ENCODE measurements around the gene MAPK6.
"Not testable (repeated sequence)": the region's sequence is repeated elsewhere in the genome, so short reads cannot be mapped to it uniquely, and the experiment has no call there.

The MAPK6 gene

DNA sequence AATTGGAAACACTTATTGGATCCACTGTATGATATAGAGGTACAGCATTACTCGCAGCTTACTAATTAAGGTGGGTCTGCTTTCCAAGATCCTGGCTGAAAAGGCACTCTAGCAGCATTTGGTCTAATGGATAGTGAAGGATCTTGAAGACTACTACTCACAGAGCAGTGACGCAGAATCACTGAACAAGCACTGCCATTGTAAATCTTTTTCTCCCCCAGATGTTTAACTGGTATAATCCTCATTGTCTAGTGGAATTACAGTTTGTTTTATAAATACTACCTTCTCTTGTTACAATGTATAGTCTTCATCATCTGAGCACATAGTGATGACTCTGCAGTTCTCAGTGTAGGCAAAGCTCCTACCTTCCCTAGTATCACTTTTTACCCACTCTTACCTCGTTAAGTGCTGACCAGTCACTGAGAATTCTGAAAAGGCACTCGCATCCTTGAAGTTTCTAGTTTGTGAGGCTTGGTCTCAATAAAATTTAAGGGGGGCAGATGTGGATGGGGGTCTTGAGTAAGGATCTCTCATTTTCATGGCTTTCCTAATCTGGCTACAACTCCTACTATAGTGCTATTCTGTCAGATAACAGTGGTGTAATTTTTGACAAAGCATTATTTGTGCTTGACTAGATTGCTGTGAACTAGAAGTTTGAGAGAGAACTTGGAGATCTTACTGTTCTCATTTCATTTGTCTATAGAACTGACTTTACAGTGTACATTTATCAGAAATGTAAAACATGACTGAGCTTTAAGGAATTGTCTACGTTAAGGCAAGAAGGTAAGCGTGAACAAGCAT is 23.2 kb downstream of the MAPK6 start:
- DNase-seq (ENCODE audit: low spot score), result no peak

DNA sequence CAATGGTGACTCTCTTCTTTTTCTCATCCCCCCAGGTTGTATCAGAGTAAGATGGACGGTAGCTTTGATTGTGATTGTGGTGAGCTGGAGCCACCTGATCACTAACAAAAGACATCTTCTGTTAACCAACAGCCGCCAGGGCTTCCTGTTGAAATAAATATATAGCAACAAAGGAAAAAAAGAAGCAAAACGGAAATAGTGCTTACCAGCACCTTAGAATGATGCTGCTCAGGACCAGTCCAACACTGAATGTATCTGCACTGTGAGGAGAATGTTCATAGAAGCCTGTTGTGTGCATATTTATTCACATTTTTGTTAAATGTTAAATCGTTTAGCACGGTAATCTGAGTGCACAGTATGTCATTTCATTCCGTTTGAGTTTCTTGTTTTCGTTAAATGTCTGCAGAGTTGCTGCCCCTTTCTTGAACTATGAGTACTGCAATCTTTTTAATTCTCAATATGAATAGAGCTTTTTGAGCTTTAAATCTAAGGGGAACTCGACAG is 26.8 kb downstream of the MAPK6 start:
- DNase-seq (ENCODE audit: low spot score), result peak; percentile 60

DNA sequence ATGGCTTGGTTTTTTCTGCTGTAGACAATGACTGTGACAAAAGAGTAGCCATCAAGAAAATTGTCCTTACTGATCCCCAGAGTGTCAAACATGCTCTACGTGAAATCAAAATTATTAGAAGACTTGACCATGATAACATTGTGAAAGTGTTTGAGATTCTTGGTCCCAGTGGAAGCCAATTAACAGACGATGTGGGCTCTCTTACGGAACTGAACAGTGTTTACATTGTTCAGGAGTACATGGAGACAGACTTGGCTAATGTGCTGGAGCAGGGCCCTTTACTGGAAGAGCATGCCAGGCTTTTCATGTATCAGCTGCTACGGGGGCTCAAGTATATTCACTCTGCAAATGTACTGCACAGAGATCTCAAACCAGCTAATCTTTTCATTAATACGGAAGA is 27.5 kb downstream of the MAPK6 start:
- DNase-seq (ENCODE audit: low spot score), result not testable (repeated sequence)

DNA sequence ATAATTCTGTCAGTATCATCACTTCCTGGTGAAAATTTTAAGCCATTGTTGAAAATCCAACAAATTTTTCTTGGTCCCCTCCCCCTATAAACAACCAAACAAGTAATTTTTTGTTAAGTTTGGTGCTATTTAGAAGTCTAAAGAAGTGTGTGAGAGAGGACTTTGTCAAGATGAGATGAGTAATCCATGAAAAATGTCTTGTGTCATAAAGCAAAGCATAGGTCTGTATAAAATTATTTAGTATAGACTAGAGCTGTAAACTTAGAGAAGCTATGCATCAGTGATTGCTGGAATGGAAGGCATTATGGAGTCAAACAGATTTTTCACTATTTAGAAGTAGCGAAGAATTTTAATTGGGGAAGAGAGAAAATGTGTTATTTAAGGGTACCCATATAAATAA is 31.4 kb downstream of the MAPK6 start:
- no peak for DNase-seq (ENCODE audit: low spot score)

DNA sequence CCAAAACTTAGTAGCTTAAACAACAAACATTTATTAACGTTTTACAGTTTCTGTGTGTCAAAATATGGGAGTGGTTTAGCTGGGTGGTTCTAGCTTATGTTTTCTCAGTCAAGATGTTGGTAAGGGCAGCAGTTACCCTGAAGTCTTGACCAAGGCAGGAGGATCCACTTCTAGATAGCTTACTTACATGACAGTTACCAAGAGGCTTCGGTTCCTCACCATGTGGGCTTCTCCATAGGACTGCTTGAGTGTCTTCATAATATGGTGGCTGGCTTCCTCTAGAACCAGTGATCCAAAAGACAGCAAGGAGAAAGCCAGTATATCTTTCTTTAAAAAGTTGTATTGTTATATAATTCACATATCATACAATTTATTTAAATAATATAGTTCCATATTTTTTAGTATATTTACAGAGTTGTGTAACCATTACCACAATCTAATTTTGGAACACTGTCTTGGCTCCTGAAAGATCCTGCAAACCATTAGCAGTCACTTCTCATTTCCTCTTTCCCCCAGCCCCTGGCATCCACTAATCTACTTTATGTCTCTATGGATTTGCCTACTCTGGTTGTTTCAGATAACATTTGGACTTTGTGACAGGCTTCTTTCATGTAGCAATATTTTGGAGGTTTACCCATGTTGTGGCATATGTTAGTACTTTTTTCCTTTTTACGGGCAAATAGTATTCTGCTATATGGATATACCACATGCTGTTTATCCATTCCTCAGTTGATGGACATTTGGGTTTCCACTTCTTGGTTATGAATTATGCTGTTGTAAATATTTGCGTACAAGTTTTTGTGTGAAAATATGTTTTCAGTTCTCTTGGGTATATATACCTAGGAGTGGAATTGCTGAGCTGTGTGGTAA is 33.3 kb downstream of the MAPK6 start:
- DNase-seq (ENCODE audit: low spot score), result no peak

DNA sequence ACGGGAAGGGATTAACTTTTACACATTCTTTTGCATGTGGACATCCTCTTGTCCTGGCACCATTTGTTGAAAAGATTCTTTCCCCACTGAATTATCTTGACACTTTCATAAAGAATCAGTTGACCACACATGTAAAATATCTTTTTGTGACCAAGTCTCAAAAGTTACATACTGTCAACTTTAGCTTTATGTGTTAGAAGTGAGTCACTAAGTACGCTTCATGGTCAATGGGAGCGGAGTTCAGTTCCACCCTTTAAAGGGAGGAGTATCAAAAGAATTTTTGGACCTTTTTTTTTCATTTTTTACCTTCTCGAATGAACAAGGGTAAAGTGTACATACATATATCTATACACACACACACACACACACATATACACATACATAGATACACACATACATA is 35.4 kb downstream of the MAPK6 start:
- DNase-seq (ENCODE audit: low spot score), result no peak

DNA sequence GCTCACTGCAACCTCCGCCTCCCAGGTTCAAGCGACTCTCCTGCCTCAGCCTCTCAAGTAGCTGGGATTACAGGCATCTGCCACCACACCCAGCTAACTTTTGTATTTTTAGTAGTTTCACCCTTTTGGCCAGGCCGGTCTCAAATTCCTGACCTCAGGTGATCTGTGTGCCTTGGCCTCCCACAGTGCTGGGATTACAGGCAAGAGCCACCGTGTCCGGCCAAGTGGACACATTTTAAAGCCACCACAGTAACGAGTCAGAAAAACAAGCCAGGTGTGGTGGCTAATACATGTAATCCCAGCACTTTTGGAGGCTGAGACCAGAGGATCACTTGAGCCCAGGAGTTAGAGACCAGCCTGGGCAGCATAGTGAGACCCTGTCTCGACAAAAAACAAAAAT is 35.8 kb downstream of the MAPK6 start:
- not testable (repeated sequence) for DNase-seq (ENCODE audit: low spot score)

DNA sequence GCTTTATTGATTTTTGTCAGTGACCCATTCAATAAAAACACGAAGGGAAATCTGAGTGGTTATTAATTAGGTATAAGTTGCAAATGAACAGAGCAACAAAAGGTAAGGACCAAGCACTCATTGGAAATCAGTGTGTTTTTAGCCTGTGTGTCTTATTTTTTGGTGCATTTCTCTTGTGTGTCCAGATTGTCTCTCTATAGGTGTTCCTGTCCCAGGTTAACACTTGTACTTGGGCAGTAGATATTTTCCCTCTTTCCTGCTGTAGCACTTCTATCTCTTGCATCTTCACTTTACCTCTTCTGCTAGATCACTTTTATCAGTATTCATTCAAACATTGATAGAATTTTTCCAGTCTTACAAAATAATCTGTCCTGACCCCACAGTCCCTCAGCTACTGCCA is 37.0 kb downstream of the MAPK6 start:
- no peak for DNase-seq (ENCODE audit: low spot score)

DNA sequence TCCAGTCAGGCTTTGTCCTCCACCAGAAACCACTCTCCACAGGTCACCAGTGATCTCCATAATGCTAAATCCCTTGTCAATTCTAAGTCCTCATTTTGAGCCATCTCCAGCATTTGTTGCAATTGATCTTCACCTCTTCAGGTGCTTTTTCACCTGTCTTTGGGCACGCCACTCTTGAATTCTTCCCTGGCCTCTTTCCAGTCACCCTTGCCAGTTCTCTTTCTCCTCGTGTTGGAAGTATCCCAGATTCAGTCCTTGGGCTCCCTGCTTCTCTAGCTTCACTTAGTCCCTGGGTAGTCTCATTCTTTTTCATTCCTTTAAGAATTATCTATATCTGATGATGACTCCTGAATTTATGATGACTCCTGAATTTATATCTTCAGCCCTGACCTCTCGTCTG is 37.5 kb downstream of the MAPK6 start:
- DNase-seq (ENCODE audit: low spot score), result no peak

DNA sequence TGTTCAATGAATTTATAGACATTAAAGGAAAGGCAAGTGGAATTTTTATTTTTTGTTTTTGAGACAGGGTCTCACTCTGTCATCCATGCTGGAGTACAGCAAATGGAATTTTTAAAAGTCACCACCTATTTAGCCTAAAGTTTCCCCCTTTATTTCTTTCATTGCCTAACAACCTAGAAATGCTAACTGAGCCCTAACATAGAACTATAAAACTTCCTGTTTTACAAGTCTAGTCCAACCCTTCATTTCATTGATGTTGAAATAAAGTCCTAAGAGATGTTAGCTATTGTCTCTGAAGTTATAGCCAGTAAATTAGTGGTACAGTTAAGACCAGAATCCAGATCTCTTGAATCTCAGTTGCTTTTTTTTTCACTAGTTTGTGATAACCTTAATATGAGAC is 39.0 kb downstream of the MAPK6 start:
- DNase-seq (ENCODE audit: low spot score), result no peak

DNA sequence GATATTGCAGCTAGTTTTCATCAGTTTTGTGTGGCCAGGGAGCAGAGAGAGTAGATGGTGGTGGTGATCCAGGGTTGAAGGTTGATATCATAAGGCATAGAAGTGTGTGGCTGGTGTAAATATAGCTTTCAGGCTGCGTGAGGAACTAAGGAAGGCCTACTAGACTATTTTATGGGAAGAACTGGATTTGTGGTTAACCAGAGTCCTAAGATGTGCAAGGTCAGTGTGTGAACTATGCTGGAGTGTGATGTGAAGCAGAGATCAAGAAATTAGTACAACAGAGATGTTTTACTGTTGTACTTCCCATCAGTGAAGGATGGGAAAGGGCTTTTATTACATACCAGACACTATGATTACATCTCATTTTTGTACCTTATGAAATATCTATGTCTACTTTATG is 41.5 kb downstream of the MAPK6 start:
- no peak for DNase-seq (ENCODE audit: low spot score)

DNA sequence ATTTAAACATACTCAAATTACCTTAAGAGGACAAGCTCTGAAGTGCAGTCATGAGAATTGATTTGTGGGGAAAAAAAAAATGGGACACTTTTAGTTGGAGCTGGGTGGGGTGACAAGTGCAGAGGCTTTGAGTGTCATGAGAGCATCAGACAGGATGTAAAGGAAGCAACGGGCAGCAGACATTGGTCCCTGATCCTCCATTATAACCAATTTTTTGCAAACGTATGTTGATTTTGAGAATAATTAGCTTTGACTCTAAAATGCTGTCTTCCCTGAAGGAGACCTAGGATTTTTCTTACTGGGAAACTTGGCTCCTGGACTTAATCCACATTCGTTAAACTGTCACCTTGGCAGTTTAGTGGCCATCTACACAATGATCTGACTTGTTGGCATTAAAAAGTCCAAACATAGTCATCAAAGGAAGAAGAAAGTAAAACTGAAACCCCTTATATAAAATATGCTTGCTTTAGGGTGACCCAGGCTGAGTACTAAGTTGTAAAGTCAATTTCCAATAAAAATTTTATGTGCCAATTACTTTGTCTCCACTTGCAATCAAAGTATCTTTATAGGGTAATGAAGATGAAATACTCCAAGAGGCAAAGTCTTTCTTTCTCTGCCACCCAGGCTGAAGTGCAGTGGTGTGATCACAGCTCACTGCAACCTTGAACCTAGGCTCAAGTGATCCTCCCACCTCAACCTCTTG is 48.0 kb downstream of the MAPK6 start:
- no peak for DNase-seq (ENCODE audit: low spot score)

DNA sequence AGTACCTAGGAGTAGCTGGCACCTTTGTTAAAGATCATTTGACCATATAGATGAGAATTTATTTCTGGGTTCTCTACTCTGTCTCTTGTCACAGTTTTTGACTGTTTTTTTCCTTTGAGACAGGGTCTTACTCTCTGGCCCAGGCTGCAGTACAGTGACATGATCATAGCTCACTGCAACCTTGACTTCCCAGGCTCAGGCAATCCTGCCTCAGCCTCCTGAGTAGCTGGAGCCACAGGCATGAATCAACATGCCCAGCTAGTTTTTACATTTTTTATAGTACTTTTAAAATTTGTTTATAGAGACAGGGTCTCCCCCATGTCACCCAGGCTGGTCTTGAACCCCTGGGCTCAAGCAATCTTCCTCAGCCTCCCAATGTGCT is 48.5 kb downstream of the MAPK6 start:
- DNase-seq (ENCODE audit: low spot score), result no peak

DNA sequence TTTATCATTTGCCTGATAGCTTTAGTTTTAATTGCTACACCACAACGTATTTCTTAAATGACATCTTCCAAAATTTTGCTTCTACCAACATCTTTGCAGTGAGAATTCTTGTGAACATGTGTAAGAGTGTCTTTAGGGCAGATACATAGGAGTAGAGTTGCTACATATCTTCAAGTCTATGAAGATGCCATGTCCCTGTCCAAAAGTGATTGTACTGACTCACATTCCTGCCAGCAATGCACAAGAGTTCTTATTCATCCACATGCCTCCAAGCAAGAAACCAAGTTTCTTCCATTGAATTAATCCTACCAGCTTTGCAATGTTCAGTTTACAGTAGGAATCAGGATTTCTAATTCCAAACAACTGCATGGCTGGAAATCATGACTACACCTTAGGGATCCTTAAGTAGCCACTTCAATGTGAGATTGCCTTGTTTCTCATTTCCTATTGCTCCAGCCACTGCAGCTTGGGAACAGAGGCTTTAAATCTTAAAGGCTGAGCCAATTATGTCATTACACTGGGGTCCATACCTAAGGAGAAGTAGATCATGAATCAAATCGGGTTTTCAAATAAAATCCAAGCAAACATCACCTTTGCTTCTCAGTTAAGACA is 49.1 kb downstream of the MAPK6 start:
- no peak for DNase-seq (ENCODE audit: low spot score)

DNA sequence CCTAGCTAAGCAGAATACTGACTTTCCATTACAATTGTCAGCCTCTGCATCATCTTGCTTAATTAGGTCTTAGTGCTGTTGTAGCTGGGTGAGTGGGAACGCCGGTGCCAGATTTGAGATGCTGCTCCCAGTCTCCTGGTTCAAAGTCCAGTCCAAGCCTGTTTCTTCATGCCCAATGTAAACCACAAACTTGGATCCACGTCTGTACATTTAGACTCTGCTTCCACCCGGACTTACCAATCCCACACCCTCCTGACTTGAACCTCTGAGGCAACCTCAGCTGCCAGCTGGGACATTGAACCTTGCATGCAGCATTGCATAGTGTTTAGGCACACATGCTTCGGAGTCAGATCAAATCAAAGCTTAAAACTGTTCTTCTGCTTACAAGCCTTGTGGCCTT is 50.5 kb downstream of the MAPK6 start:
- no peak for DNase-seq (ENCODE audit: low spot score)

DNA sequence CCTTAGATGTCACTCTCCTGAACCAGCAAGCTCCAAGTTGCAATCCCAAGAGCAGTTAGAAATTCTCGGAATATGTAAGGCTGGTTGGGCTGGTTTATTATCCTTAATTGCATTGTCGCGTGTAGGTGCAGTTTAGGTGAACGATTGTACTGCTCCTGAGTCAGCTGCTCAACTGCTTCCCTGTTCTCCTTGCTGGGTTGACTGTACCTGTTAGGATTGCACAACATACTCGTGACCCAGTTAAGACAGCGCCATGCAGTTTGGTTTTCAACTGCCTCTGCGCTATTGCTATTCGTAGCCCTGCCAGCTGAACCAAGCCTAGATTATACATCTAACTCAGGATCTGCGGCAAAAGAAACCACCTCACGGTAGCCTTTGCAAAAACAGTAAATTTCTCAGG is 52.6 kb downstream of the MAPK6 start:
- no peak for DNase-seq (ENCODE audit: low spot score)

DNA sequence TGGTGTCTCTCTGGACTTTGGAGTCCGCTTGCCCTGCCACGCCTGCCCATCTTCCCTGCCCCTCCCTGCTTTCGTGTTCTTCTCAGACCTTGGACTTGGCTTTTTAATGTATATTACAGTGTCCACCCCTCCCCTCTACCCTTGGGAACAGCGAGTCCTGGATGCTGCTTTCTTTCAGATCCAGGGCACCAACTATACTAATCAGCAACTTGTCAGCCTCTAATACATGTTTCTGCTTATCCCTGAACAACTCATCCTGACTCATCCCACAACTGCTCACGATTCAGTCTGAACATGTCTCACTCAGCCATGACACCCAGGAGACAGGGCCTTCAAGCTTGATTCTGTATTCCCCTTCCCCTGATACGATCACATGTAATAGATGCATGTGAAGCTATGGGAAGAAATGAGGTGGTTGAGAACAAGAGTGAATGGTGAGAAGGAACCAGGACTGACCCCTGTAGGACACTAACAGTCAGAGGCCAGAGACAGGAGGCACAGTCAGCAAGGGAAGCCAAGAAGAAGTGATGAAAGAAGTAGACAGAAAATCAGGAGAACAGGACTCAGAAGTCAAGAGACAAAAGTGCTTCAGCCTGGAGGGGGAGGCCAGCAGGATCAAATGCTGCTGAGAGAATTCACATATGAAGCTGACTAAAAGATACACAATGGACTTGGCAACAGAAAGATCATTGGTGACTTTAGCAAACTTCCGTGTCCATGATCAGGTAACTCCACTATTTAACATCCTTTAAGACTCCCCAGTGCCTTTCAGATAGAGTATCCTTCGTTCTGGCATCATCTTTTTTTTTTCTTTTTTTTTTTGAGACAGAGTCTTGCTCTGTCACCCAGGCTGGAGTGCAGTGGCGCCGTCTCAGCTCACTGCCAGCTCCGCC is 58.1 kb downstream of the MAPK6 start:
- peak; percentile 61 for DNase-seq (ENCODE audit: low spot score)

DNA sequence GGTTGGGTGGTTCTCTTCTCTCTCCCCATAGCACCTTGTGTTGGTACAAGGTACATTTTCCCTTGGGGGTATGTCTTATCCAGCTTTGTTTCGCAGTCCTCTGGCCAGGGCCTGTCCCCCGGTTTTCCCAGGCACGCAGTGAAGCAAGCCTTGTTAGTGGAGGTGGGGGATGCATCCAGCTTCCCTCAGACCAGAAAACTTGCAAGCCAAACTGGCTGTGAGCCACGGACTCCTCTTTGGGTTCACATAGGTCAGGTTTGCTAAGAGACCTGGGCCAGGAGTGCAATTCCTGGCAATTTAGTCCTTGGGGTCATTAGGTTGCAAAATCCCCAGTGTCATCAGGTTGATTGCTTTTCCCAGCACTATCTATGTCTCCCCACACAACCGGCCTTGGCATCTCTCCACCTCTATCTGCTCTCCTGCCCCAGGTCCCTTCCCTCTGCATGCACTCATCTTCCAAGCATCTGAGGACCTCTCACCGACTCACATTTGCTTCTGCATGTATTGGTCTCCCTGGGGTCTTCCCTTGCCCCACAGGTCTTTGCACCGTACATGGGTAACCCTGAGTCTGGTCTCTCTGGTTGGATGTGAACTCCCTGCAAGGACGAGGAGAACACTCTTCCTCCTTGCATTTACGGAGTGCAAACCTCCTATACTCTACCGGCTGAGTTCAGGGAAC is 59.3 kb downstream of the MAPK6 start:
- no peak for DNase-seq (ENCODE audit: low spot score)

DNA sequence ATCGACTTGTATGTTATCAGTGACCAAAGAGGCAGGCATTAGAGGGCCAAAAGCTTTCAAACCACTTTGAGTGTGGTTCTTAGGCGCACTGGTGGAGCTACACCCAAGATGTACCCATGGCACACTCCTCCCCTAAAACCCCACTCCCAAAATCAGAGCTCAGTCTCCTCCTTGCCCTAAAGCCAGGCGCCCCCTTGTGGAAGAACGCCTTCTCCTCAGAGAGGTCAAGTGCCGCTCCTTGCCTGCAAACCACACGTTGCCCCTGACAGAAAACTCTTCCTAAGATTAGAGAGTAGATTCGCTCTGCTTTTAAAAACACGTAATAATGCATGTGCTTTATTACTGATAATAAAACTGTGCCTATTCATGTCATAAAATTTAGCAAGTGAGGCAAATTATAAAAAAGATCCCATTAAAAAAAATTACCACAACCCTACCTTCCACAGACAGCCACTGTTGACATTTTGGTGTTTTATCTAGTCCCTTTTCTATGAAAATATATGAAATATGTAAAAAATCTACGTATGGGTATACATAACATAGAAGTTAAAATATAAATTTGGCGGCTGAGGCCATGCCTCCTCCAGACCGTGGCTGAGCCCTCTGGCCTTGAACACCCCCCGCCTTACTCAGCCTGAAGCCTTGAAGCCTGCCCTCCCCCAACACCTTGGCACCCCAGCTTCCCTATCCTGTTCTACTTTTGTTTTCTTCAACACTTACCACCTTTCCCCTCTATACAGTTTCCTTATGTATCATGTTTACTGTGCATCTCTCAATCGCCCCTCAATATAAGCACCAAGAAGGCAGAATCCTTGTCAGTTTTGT is 60.1 kb downstream of the MAPK6 start:
- peak; percentile 85 for DNase-seq (ENCODE audit: low spot score)

DNA sequence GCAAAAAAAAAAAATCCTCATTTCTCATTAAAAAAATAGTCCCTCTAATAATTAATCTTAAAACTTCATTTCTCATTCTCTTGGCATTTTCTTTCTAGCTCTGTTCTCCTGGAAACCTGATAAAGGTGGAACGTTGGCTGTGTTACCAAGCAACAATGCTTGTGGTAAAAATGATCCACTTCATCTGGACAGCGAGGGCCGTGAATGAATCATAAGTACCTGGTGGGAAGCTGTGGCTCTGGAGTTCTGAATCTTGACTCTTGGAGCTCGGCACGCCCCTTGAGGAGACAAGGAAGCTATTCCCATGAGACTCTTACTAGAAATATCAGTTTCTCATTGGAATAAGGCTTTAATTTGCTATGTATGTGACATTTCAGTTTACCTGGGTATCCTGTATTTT is 61.0 kb downstream of the MAPK6 start:
- DNase-seq (ENCODE audit: low spot score), result no peak

All from activated CD4-positive, alpha-beta T cell treated with anti-CD3 and anti-CD28 coated beads, Interleukin-2, Interleukin-4, amounts not matched to agents 100 ng/mL and 50 ng/mL, durations not matched to agents 16 hours and 8 hours (primary cell).